ENCODE measurements around the gene MRPS33.
A peak's percentile ranks its signal among the peaks of the same experiment; 100 is the strongest.
"Not testable (repeated sequence)": the region's sequence is repeated elsewhere in the genome, so short reads cannot be mapped to it uniquely, and the experiment has no call there.

Gene MRPS33

GRCh38 chr7:141012044-141012685 lies 2.6 kb downstream of the MRPS33 start:
- DNase-seq = peak; percentile 61

- DNase-seq = no peak
Observed at GRCh38 chr7:141011443-141011842, 3.3 kb downstream of the MRPS33 start.

GRCh38 chr7:141003172-141004065 lies 11.3 kb downstream of the MRPS33 start:
- no peak for DNase-seq

GRCh38 chr7:141001546-141001945 lies 13.2 kb downstream of the MRPS33 start:
- DNase-seq = no peak

GRCh38 chr7:141001122-141001521 lies 13.6 kb downstream of the MRPS33 start:
- no peak for DNase-seq

- DNase-seq = no peak
Observed at GRCh38 chr7:140998715-140999114, 16.0 kb downstream of the MRPS33 start.

GRCh38 chr7:140992422-140992821 lies 22.3 kb downstream of the MRPS33 start:
- no peak for DNase-seq

- DNase-seq = no peak
Observed at GRCh38 chr7:140990193-140990962, 24.4 kb downstream of the MRPS33 start.

GRCh38 chr7:140989068-140989467 lies 25.7 kb downstream of the MRPS33 start:
- no peak for DNase-seq

GRCh38 chr7:140983802-140984201 lies 30.9 kb downstream of the MRPS33 start:
- no peak for DNase-seq

GRCh38 chr7:140982508-140982907 lies 32.2 kb downstream of the MRPS33 start:
- no peak for DNase-seq

- no peak for DNase-seq
Observed at GRCh38 chr7:140981951-140982350, 32.8 kb downstream of the MRPS33 start.

- DNase-seq = no peak
Observed at GRCh38 chr7:140977741-140978140, 37.0 kb downstream of the MRPS33 start.

GRCh38 chr7:140972876-140973829 lies 41.6 kb downstream of the MRPS33 start:
- DNase-seq = no peak

- DNase-seq = no peak
Observed at GRCh38 chr7:140972344-140972743, 42.4 kb downstream of the MRPS33 start.

GRCh38 chr7:140967438-140967837 lies 47.3 kb downstream of the MRPS33 start:
- DNase-seq = no peak

- DNase-seq = no peak
Observed at GRCh38 chr7:140966561-140967233, 48.1 kb downstream of the MRPS33 start.

GRCh38 chr7:140961117-140961516 lies 53.6 kb downstream of the MRPS33 start:
- no peak for DNase-seq

GRCh38 chr7:140956997-140957396 lies 57.8 kb downstream of the MRPS33 start:
- not testable (repeated sequence) for DNase-seq
